ENCODE data around the gene TMEM129.

The TMEM129 gene

DNA sequence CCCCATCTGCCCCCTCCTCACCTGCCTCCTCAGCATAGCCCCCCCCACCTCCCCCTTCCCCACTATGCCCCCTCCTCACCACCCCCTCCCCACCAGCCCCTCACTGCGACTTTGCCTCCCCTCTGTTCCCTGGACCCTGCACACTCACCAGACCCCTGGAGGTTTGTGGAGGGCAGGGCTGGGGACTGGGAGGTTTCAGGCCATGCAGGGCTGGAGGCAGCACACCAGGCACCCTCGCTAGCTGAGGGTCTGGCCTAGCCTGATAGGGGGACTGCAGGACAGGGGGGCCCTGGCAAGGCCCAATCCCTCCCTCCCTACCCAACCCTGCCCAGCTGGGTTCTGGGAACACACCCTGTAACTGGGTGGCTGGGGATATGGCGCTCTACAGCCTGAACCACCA is 28.2 kb upstream of the TMEM129 start:
- H4K20me1 ChIP-seq (ENCODE audit: insufficient read depth, low read length) = no peaks in the 10 kb centered on the region
- H3K4me2 ChIP-seq (ENCODE audit: low read length) = no peak overlapping the region
- H3K4me1 ChIP-seq (ENCODE audit: insufficient read depth, low read length, severe bottlenecking) = no peaks in the 10 kb centered on the region
- H2AFZ ChIP-seq (ENCODE audit: low read length) = no peak overlapping the region
- H3K9me3 ChIP-seq (ENCODE audit: low read length) = no peaks in the 10 kb centered on the region
- H3K79me2 ChIP-seq (ENCODE audit: insufficient read depth, low read length) = no peaks in the 10 kb centered on the region
- H3K27ac ChIP-seq (ENCODE audit: low read depth, low read length, poor library complexity, severe bottlenecking) = no peak overlapping the region
- TF ChIP-seq EZH2 (IDR thresholded peaks at IDR 0.05; ENCODE audit: borderline replicate concordance, low read length) = no peak
- TF ChIP-seq, protein P1, sequence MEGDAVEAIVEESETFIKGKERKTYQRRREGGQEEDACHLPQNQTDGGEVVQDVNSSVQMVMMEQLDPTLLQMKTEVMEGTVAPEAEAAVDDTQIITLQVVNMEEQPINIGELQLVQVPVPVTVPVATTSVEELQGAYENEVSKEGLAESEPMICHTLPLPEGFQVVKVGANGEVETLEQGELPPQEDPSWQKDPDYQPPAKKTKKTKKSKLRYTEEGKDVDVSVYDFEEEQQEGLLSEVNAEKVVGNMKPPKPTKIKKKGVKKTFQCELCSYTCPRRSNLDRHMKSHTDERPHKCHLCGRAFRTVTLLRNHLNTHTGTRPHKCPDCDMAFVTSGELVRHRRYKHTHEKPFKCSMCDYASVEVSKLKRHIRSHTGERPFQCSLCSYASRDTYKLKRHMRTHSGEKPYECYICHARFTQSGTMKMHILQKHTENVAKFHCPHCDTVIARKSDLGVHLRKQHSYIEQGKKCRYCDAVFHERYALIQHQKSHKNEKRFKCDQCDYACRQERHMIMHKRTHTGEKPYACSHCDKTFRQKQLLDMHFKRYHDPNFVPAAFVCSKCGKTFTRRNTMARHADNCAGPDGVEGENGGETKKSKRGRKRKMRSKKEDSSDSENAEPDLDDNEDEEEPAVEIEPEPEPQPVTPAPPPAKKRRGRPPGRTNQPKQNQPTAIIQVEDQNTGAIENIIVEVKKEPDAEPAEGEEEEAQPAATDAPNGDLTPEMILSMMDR (IDR thresholded peaks at IDR 0.05; ENCODE audit: low read length) = no peak
- H3K4me3 ChIP-seq (ENCODE audit: low read depth, low read length, poor library complexity, severe bottlenecking) = no peak overlapping the region
- no peaks in the 10 kb centered on the region for H3F3A ChIP-seq (ENCODE audit: insufficient read depth, low read length)
- no peaks in the 10 kb centered on the region for H3K9me2 ChIP-seq (ENCODE audit: low read depth, low read length)
- H3K9ac ChIP-seq (ENCODE audit: low read length) = no peak overlapping the region
- H3K27me3 ChIP-seq (ENCODE audit: insufficient read depth, low read length) = no peaks in the 10 kb centered on the region
- H3K36me3 ChIP-seq (ENCODE audit: insufficient read depth, low read length) = peaks cover 7% of the 10 kb centered on the region

DNA sequence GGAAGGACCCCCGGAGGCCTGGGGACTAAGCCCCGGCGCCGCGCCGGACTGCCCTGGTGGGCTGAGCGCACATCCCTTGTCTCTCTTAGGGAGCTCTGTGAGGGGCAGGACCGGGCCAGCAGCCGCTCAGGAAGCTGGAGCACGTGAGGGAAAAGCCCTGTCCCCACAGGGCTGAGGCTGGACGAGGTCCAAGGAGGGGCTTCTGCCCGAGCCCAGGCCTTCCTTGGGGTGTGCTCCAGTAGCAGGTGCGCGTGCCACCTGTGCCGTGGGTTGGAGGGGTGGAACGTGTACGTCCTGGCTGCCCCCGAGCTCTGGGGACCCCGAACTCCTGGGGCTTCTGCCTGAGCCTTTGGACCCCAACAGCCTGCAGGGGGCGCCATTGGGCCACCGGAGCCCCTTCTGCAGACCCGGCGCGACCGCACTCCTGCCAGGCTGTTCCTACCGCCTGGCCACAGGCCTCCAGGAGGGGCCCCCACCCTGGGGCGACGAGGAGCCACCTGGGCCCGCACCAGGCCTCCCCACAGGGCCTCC is 27.4 kb upstream of the TMEM129 start:
- Histone ChIP-seq H3K9me2 (ENCODE audit: low read depth, low read length) (no peaks in the 10 kb centered on the region), H4K20me1 (ENCODE audit: insufficient read depth, low read length) (no peaks in the 10 kb centered on the region), H3K4me1 (ENCODE audit: insufficient read depth, low read length, severe bottlenecking) (no peaks in the 10 kb centered on the region), H3F3A (ENCODE audit: insufficient read depth, low read length) (no peaks in the 10 kb centered on the region), H3K9ac (ENCODE audit: low read length) (no peak overlapping the region), H2AFZ (ENCODE audit: low read length) (no peak overlapping the region), H3K27ac (ENCODE audit: low read depth, low read length, poor library complexity, severe bottlenecking) (no peak overlapping the region), H3K4me2 (ENCODE audit: low read length) (no peak overlapping the region), H3K4me3 (ENCODE audit: low read depth, low read length, poor library complexity, severe bottlenecking) (no peak overlapping the region), H3K9me3 (ENCODE audit: low read length) (no peaks in the 10 kb centered on the region), H3K36me3 (ENCODE audit: insufficient read depth, low read length) (peaks cover 11% of the 10 kb centered on the region), H3K79me2 (ENCODE audit: insufficient read depth, low read length) (no peaks in the 10 kb centered on the region), H3K27me3 (ENCODE audit: insufficient read depth, low read length) (no peaks in the 10 kb centered on the region)
- TF ChIP-seq EZH2 (IDR thresholded peaks at IDR 0.05; ENCODE audit: borderline replicate concordance, low read length) = no peak
- TF ChIP-seq, protein P1 (IDR thresholded peaks at IDR 0.05; ENCODE audit: low read length) = peak; percentile 51

DNA sequence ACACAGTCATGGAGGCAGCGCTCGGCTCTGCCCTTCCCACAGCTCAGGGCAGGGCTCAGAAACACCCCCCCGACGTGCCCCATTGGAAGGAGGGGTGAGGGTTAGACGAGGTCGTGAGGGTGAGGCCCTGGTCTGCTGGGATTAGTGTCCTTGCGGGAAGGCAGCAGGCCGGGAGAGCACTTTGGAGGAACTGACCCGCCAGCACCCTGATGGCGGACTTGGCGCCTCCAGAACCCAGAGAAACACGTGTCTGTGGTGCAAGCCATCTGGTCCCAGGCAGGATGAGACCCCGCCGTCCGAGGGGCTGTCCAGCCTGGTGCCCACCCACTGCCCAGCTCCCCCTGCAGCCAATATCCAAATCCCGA is 26.5 kb upstream of the TMEM129 start:
- Histone ChIP-seq H3K9me2 (ENCODE audit: low read depth, low read length) (no peaks in the 10 kb centered on the region), H4K20me1 (ENCODE audit: insufficient read depth, low read length) (no peaks in the 10 kb centered on the region), H3K9me3 (ENCODE audit: low read length) (no peaks in the 10 kb centered on the region), H3K27ac (ENCODE audit: low read depth, low read length, poor library complexity, severe bottlenecking) (no peak overlapping the region), H3K9ac (ENCODE audit: low read length) (no peak overlapping the region), H3K27me3 (ENCODE audit: insufficient read depth, low read length) (no peaks in the 10 kb centered on the region), H3K4me2 (ENCODE audit: low read length) (no peak overlapping the region), H3K4me1 (ENCODE audit: insufficient read depth, low read length, severe bottlenecking) (no peaks in the 10 kb centered on the region), H3K79me2 (ENCODE audit: insufficient read depth, low read length) (no peaks in the 10 kb centered on the region), H3F3A (ENCODE audit: insufficient read depth, low read length) (no peaks in the 10 kb centered on the region), H2AFZ (ENCODE audit: low read length) (no peak overlapping the region), H3K4me3 (ENCODE audit: low read depth, low read length, poor library complexity, severe bottlenecking) (no peak overlapping the region), H3K36me3 (ENCODE audit: insufficient read depth, low read length) (peaks cover 13% of the 10 kb centered on the region)
- TF ChIP-seq, protein P1 (IDR thresholded peaks at IDR 0.05; ENCODE audit: low read length) = no peak
- no peak for TF ChIP-seq EZH2 (IDR thresholded peaks at IDR 0.05; ENCODE audit: borderline replicate concordance, low read length)

Data from OCI-LY1 (cell line).